Peyer's patch (tissue), 4 donors: ENCODE measurements around the gene TMEM131. TPM values are rescaled to one million over a fixed set of nuclear protein-coding genes. Genes with fewer than 3 reads are reported as not detected.

Experiments
- DNase-seq, 3 donors: peaks; one replicate each; pipeline ENCODE4 v3.0.0-alpha.2; 2017 to 2019
- H3K27ac ChIP-seq, 4 donors: fragments of 200-600 bp; sonication (generic); one replicate each; pipeline ENCODE4 v1.5.1; 2016 to 2019
- H3K27me3 ChIP-seq, 2 donors: fragments of 200-600 bp; sonication (generic); one replicate each; pipeline ENCODE4 v1.5.1; 2019
- H3K36me3 ChIP-seq, 3 donors: fragments of 200-600 bp; sonication (generic); one replicate each; pipeline ENCODE4 v1.5.1; 2016 to 2019
- H3K4me1 ChIP-seq, 4 donors: fragments of 200-600 bp; sonication (generic); one replicate each; pipeline ENCODE4 v1.5.1; 2016 to 2019
- H3K4me3 ChIP-seq, 4 donors: fragments of 200-600 bp; sonication (generic); 1 replicate in 3 of 4; 2 replicates in 1 of 4; pipeline ENCODE4 v1.5.1; 2016 to 2019; ENCODE audit warnings: mild to moderate bottlenecking in 1 of 4
- H3K9me3 ChIP-seq, 4 donors: fragments of 200-600 bp; sonication (generic); one replicate each; pipeline ENCODE4 v1.5.1; 2016 to 2019; ENCODE audit warnings: mild to moderate bottlenecking in 1 of 4
- POLR2A ChIP-seq, 2 donors: fragments of 450-650 bp; IDR thresholded peaks; one replicate each; pipeline ENCODE4 v1.5.1; 2017; ENCODE audit warnings: antibody characterized with exemption in 2 of 2, mild to moderate bottlenecking in 2 of 2, moderate library complexity in 2 of 2
- total RNA-seq, 4 donors: library from RNA; depleted of rRNA; stranded (reverse); fragments of >200 nt; gene quantifications; one replicate each; pipeline ENCODE4 v1.1.0, GENCODE V29; 2016
- TF ChIP-seq, protein P1 (sequence below), 6 experiments: fragments of 450-650 bp in 4 of 6; fragments of 200-600 bp in 2 of 6; sonication (generic) in 1 of 6; IDR thresholded peaks; one replicate each; pipeline ENCODE4 v1.5.1; 2017 to 2019; ENCODE audit warnings: antibody characterized with exemption in 6 of 6, mild to moderate bottlenecking in 3 of 6, moderate library complexity in 1 of 6

The TMEM131 gene
- total RNA-seq, 4 donors from 2014 or later: 64.6 to 86.3 (median 74.5) TPM

GRCh38 chr2:97792416-97792815, 203.3 kb downstream of the TMEM131 start:
- no peak for TF ChIP-seq POLR2A (IDR thresholded peaks at IDR 0.05)
- TF ChIP-seq, protein P1, sequence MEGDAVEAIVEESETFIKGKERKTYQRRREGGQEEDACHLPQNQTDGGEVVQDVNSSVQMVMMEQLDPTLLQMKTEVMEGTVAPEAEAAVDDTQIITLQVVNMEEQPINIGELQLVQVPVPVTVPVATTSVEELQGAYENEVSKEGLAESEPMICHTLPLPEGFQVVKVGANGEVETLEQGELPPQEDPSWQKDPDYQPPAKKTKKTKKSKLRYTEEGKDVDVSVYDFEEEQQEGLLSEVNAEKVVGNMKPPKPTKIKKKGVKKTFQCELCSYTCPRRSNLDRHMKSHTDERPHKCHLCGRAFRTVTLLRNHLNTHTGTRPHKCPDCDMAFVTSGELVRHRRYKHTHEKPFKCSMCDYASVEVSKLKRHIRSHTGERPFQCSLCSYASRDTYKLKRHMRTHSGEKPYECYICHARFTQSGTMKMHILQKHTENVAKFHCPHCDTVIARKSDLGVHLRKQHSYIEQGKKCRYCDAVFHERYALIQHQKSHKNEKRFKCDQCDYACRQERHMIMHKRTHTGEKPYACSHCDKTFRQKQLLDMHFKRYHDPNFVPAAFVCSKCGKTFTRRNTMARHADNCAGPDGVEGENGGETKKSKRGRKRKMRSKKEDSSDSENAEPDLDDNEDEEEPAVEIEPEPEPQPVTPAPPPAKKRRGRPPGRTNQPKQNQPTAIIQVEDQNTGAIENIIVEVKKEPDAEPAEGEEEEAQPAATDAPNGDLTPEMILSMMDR (IDR thresholded peaks at IDR 0.05): no peak
- Histone ChIP-seq H3K4me3 (no peak overlapping the region), H3K9me3 (no peaks in the 10 kb centered on the region), H3K36me3 (peaks cover 0 to 74% (median 6%) of the 10 kb centered on the region in 3 donors), H3K27me3 (no peaks in the 10 kb centered on the region), H3K4me1 (no peaks in the 10 kb centered on the region), H3K27ac (no peak overlapping the region)
- DNase-seq: no peak

- H3K4me3 ChIP-seq: no peak overlapping the region
- H3K27ac ChIP-seq: no peak overlapping the region
- DNase-seq: no peak
- H3K27me3 ChIP-seq: no peaks in the 10 kb centered on the region
- no peak for TF ChIP-seq POLR2A (IDR thresholded peaks at IDR 0.05)
- TF ChIP-seq, protein P1 (IDR thresholded peaks at IDR 0.05): no peak
- H3K9me3 ChIP-seq: no peaks in the 10 kb centered on the region
- peaks cover 0 to 52% (median 6%) of the 10 kb centered on the region in 3 donors for H3K36me3 ChIP-seq
- H3K4me1 ChIP-seq: no peaks in the 10 kb centered on the region
Measured at GRCh38 chr2:97788986-97789644, 206.6 kb downstream of the TMEM131 start.

- no peaks in the 10 kb centered on the region for H3K27me3 ChIP-seq
- no peak for TF ChIP-seq POLR2A (IDR thresholded peaks at IDR 0.05)
- TF ChIP-seq, protein P1 (IDR thresholded peaks at IDR 0.05): no peak
- H3K4me3 ChIP-seq: no peak overlapping the region
- peaks cover 0 to 11% (median 0%) of the 10 kb centered on the region in 4 donors for H3K4me1 ChIP-seq
- DNase-seq: no peak
- H3K27ac ChIP-seq: no peak overlapping the region
- H3K36me3 ChIP-seq: peaks cover 0 to 24% (median 2%) of the 10 kb centered on the region in 3 donors
- H3K9me3 ChIP-seq: no peaks in the 10 kb centered on the region
Measured at GRCh38 chr2:97785818-97786217, 209.9 kb downstream of the TMEM131 start.

GRCh38 chr2:97784953-97785352, 210.8 kb downstream of the TMEM131 start:
- no peak for TF ChIP-seq POLR2A (IDR thresholded peaks at IDR 0.05)
- TF ChIP-seq, protein P1 (IDR thresholded peaks at IDR 0.05): no peak
- Histone ChIP-seq H3K4me3 (no peak overlapping the region), H3K36me3 (peaks cover 0 to 23% (median 2%) of the 10 kb centered on the region in 3 donors), H3K27ac (no peak overlapping the region), H3K9me3 (no peaks in the 10 kb centered on the region), H3K4me1 (peaks cover 0 to 11% (median 0%) of the 10 kb centered on the region in 4 donors), H3K27me3 (no peaks in the 10 kb centered on the region)
- DNase-seq: no peak

GRCh38 chr2:97781981-97782380, 213.8 kb downstream of the TMEM131 start:
- Histone ChIP-seq H3K27me3 (no peaks in the 10 kb centered on the region), H3K4me3 (no peak overlapping the region), H3K36me3 (peaks cover 0 to 20% (median 0%) of the 10 kb centered on the region in 3 donors), H3K27ac (peak overlapping the region in 2 of 4 donors; percentile 43 to 75), H3K9me3 (no peaks in the 10 kb centered on the region), H3K4me1 (peaks cover 0 to 11% (median 0%) of the 10 kb centered on the region in 4 donors)
- TF ChIP-seq, protein P1 (IDR thresholded peaks at IDR 0.05): no peak
- TF ChIP-seq POLR2A (IDR thresholded peaks at IDR 0.05): no peak
- DNase-seq: peak in 2 of 3 donors; percentile 66 to 71
